K562 (cell line): ENCODE results near the gene RAD50. TPM values are rescaled to one million over a fixed set of nuclear protein-coding genes. Genes with fewer than 3 reads are reported as not detected.

ENCODE experiments used
- BDP1 ChIP-seq: IDR thresholded peaks from 3 replicates; pipeline ENCODE4 v1.6.1; 2011; ENCODE audit not compliant: insufficient read length, insufficient read depth
- CBX3 ChIP-seq, 2 experiments: IDR thresholded peaks; 1 replicate in 1 of 2; 2 replicates in 1 of 2; pipeline ENCODE4 v1.6.1; 2012; ENCODE audit warnings: inconsistent platforms in 2 of 2, low read length in 2 of 2, borderline replicate concordance in 1 of 2, control low read depth in 1 of 2
- CHD1 ChIP-seq: fragments of 200-600 bp; sonication (generic); IDR thresholded peaks from one replicate; pipeline ENCODE4 v1.6.1; 2012; ENCODE audit warnings: mild to moderate bottlenecking, moderate library complexity, low read length, inconsistent platforms
- CLOCK ChIP-seq: fragments of 250-450 bp; sonication (Bioruptor Pico); IDR thresholded peaks from 2 replicates; pipeline ENCODE4 v1.4.0; 2020; ENCODE audit warnings: mild to moderate bottlenecking, moderate library complexity, borderline replicate concordance
- CXXC5 ChIP-seq: fragments of 250-450 bp; sonication (Bioruptor Pico); IDR thresholded peaks from 2 replicates; pipeline ENCODE4 v1.8.0; 2022; ENCODE audit warnings: inconsistent platforms, mild to moderate bottlenecking, moderate library complexity
- ETS2 ChIP-seq: IDR thresholded peaks from 2 replicates; pipeline ENCODE4 v1.6.1; 2016; ENCODE audit warnings: borderline replicate concordance, missing genetic modification characterization, mild to moderate bottlenecking, moderate library complexity, missing compliant biosample characterization; ENCODE audit not compliant: poor library complexity, severe bottlenecking
- HEY1 ChIP-seq: fragments of 250-450 bp; sonication (Bioruptor Pico); IDR thresholded peaks from 2 replicates; pipeline ENCODE4 v1.5.0; 2020; ENCODE audit warnings: mild to moderate bottlenecking, moderate library complexity, borderline replicate concordance
- MTA3 ChIP-seq: fragments of 450-650 bp; formaldehyde crosslinking; IDR thresholded peaks from 2 replicates; pipeline ENCODE4 v1.6.1; 2017; ENCODE audit warnings: mild to moderate bottlenecking, borderline replicate concordance
- NR1H2 ChIP-seq: sonication (generic); formaldehyde crosslinking; IDR thresholded peaks from 2 replicates; pipeline ENCODE4 v1.4.0; 2020; ENCODE audit warnings: mild to moderate bottlenecking, missing genetic modification reagents
- NR2C1 ChIP-seq, 2 experiments: fragments of 450-650 bp; IDR thresholded peaks; 2 replicates each; pipeline ENCODE4 v1.6.1; 2017; ENCODE audit warnings: mild to moderate bottlenecking in 2 of 2, antibody characterized with exemption in 1 of 2, inconsistent platforms in 1 of 2, missing compliant biosample characterization in 1 of 2, missing genetic modification characterization in 1 of 2
- NR4A1 ChIP-seq, 2 experiments: fragments of 250-450 bp in 1 of 2; fragments of 450-650 bp in 1 of 2; sonication (Bioruptor Pico) in 1 of 2; IDR thresholded peaks; 2 replicates each; pipeline versions ENCODE4 v1.4.0 to v1.6.1; 2016 to 2020; ENCODE audit warnings: mild to moderate bottlenecking in 2 of 2, missing compliant biosample characterization in 1 of 2, missing genetic modification characterization in 1 of 2, moderate library complexity in 1 of 2
- PCBP1 ChIP-seq: fragments of 200-400 bp; formaldehyde crosslinking; IDR thresholded peaks from 2 replicates; pipeline ENCODE4 v1.6.1; 2018; ENCODE audit warnings: mild to moderate bottlenecking, low read depth, low read length; ENCODE audit not compliant: poor library complexity, severe bottlenecking
- TCF7 ChIP-seq: sonication (generic); IDR thresholded peaks from 2 replicates; pipeline ENCODE4 v1.6.1; 2016; ENCODE audit warnings: antibody characterized with exemption, borderline replicate concordance
- TOE1 ChIP-seq, 2 experiments: fragments of 450-650 bp in 1 of 2; sonication (generic) in 1 of 2; formaldehyde crosslinking in 1 of 2; IDR thresholded peaks; 2 replicates each; pipeline versions ENCODE4 v1.7.1 to v1.8.0; 2016 to 2022; ENCODE audit warnings: borderline replicate concordance in 2 of 2, mild to moderate bottlenecking in 2 of 2, antibody characterized with exemption in 1 of 2, inconsistent platforms in 1 of 2, low read depth in 1 of 2, missing genetic modification reagents in 1 of 2, moderate library complexity in 1 of 2
- ZKSCAN3 ChIP-seq: fragments of 250-450 bp; sonication (Bioruptor Pico); IDR thresholded peaks from 2 replicates; pipeline ENCODE4 v1.4.0; 2020
- ZKSCAN8 ChIP-seq: fragments of 200-800 bp; sonication (Bioruptor generic); IDR thresholded peaks from 2 replicates; pipeline ENCODE4 v1.6.1; 2016; ENCODE audit warnings: missing genetic modification characterization, missing compliant biosample characterization
- ZNF140 ChIP-seq: fragments of 250-450 bp; sonication (Bioruptor Pico); IDR thresholded peaks from 2 replicates; pipeline ENCODE4 v1.8.0; 2021; ENCODE audit warnings: moderate library complexity, mild to moderate bottlenecking, inconsistent platforms
- ZNF174 ChIP-seq: fragments of 250-450 bp; sonication (Bioruptor Pico); IDR thresholded peaks from 2 replicates; pipeline ENCODE4 v1.4.0; 2020; ENCODE audit warnings: mild to moderate bottlenecking
- ZNF217 ChIP-seq: sonication (generic); formaldehyde crosslinking; IDR thresholded peaks from 2 replicates; pipeline ENCODE4 v1.8.0; 2022; ENCODE audit warnings: mild to moderate bottlenecking, missing genetic modification reagents
- ZNF639 ChIP-seq, 2 experiments: fragments of 200-800 bp in 1 of 2; sonication (Bioruptor generic) in 1 of 2; sonication (generic) in 1 of 2; formaldehyde crosslinking in 1 of 2; IDR thresholded peaks in 1 of 2; conservative IDR thresholded peaks in 1 of 2; 2 replicates each; pipeline versions ENCODE4 v1.5.0 to v1.6.1; 2016 to 2020; ENCODE audit warnings: missing compliant biosample characterization in 1 of 2, missing genetic modification characterization in 1 of 2, missing genetic modification reagents in 1 of 2
- ZNF79 ChIP-seq: fragments of 250-450 bp; sonication (Bioruptor Pico); IDR thresholded peaks from 2 replicates; pipeline ENCODE4 v1.4.0; 2020; ENCODE audit warnings: low read depth, mild to moderate bottlenecking, moderate library complexity
- polyA plus RNA-seq, 8 experiments: library from polyadenylated mRNA; depleted of rRNA in 4 of 8; stranded (reverse) in 5 of 8; unstranded in 3 of 8; fragments of >200 nt; fragmentation: Nextera tagmentation in 2 of 8; fragmentation: Illumina TruSeq in 1 of 8; extraction: Ambion mirVana in 2 of 8; extraction: Trizol in 1 of 8; gene quantifications; 2 replicates each; pipeline versions ENCODE4 v1.2.1 to v1.2.3, GENCODE V29; 2011 to 2014; ENCODE audit warnings: inconsistent platforms in 1 of 8, missing spikeins in 1 of 8
- total RNA-seq, 7 experiments: library from RNA; depleted of rRNA in 6 of 7; stranded (reverse); fragments of >200 nt in 6 of 7; fragmentation: Illumina TruSeq in 2 of 7; extraction: Trizol in 2 of 7; gene quantifications; 2 replicates each; pipeline versions ENCODE4 v1.2.1 to v1.2.3, GENCODE V29; 2011 to 2021; ENCODE audit warnings: low replicate concordance in 1 of 7

The RAD50 gene
- total and polyA plus RNA-seq, 9 of the 15 experiments (the other 6 are each of a cell fraction or from before 2014, with no cell fraction given), result 15.3 to 74.2 (median 44.1) TPM

- TF ChIP-seq ZNF140 (no peak), ZNF79 (CRISPR knock-in tag) (no peak), TCF7 (no peak), CHD1 (no peak), ZKSCAN3 (no peak), CXXC5 (CRISPR knock-in tag) (no peak), ZNF174 (CRISPR knock-in tag) (no peak), TOE1 (IDR thresholded peaks at IDR 0.05; ENCODE audit: borderline replicate concordance) (no peak), TOE1 (CRISPR knock-in tag; IDR thresholded peaks at IDR 0.05; ENCODE audit: borderline replicate concordance, low read depth) (no peak), NR2C1 (IDR thresholded peaks at IDR 0.05) (0 out of 2 replicates have a peak, but pooled peaks have one; percentile 4), NR2C1 (tag; IDR thresholded peaks at IDR 0.05) (0 out of 2 replicates have a peak, but pooled peaks have one; percentile 2), PCBP1 (no peak), ETS2 (no peak), MTA3 (no peak), ZKSCAN8 (CRISPR knock-in tag) (peak; percentile 2), BDP1 (no peak), NR1H2 (CRISPR knock-in tag) (no peak), ZNF639 (CRISPR knock-in tag; conservative IDR thresholded peaks at IDR 0.05 in 1 of 2, IDR thresholded peaks at IDR 0.05 in 1 of 2) (0 out of 4 replicates have a peak, but pooled peaks of 1 of the 2 experiments have one; percentile 28), HEY1 (CRISPR knock-in tag) (no peak), ZNF217 (no peak), NR4A1 (CRISPR knock-in tag; IDR thresholded peaks at IDR 0.05) (no peak), NR4A1 (tag; IDR thresholded peaks at IDR 0.05) (no peak), CBX3 (IDR thresholded peaks at IDR 0.05; ENCODE audit: borderline replicate concordance in 1 of 2, low read length in 2 of 2) (no peak), CLOCK (CRISPR knock-in tag) (no peak)
Observed at GRCh38 chr5:132557478-132558172, 848 bp downstream of the RAD50 start (continued).
